Measurements from ENCODE around the gene CCDC136.
A peak's percentile ranks its signal among the peaks of the same experiment; 100 is the strongest.

CCDC136 gene

DNA sequence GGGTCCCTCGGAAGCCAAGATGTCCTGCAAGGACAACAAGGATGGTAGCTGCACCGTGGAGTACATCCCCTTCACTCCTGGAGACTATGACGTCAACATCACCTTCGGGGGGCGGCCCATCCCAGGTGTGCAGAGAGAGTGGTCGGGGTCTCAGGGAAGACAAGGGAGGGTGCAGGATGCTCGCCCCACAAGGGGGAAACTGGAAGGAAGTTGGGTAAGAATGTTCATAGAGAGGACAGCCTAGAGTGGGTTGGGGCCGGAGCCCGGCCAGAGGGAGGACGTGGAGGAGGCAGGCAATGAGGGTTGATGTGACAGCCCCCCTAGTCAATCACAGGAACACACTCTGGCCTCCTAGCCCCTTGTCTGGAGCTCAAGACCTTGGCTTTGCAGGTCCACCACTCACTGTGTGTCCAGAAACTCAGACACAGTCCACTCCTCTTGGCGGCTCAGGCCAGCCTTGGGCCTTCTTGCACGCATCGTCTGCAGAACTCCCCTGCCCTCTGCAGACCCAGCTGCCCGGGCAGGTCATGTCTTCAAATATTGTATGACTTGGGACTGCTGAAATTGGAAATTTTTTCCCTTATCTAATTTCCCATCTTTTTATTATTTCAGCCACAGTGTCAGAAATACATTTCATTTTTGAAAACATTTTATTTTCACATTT, 55.1 kb downstream of the CCDC136 start:
- no peak for DNase-seq

GRCh38 chr7:128847721-128848211, 56.0 kb downstream of the CCDC136 start:
- no peak for DNase-seq

GRCh38 chr7:128848289-128849155, 56.8 kb downstream of the CCDC136 start:
- no peak for DNase-seq

GRCh38 chr7:128849156-128849515, 57.4 kb downstream of the CCDC136 start:
- DNase-seq, result no peak

DNA sequence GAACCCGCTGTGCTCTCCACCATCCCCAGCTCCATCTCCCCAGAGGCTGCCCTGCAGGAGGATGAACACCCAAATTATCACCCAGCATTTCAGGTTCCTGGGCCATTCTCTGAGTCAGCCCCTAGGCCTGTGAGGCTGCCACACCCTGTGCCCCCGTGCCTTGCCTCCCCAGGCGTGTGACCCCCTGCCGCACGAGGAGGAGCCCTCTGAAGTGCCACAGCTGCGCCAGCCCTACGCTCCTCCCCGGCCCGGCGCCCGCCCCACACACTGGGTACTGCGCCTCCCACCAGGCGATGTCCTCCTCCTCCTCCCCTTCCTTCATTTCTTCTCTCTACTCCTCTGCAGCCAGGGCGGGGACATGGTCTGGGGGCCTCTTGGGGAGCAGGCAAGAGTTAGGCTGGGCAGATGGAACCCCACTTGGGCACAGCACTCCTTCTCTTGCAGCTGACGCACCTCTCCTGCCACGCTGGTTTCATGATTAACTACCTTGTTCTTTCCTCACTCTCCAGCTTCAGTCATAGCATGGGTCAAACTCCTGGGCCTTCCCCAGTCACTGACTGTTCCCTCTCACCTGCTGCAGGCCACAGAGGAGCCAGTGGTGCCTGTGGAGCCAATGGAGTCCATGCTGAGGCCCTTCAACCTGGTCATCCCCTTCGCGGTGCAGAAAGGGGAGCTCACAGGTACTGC, 58.2 kb downstream of the CCDC136 start:
- DNase-seq, result no peak

DNA sequence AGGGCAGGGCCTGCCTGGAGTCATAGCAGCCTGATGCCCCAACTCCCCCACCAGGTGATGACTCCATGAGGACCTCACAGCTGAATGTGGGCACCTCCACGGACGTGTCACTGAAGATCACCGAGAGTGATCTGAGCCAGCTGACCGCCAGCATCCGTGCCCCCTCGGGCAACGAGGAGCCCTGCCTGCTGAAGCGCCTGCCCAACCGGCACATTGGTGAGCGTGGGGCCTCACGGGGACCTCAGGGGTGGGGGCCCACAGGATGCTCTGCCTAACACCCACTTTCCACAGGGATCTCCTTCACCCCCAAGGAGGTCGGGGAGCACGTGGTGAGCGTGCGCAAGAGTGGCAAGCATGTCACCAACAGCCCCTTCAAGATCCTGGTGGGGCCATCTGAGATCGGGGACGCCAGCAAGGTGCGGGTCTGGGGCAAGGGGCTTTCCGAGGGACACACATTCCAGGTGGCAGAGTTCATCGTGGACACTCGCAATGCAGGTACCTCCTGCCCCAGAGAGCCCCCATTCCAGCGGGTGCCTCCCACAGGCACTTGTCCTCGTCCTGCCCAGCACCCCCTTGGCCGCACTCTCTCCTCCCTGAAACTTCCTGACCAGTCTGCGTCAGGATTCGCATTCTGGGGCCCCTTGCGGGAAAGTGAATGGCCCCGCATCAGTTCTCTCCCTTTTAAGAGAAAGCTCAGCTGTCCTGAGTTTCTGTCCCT, 60.9 kb downstream of the CCDC136 start:
- no peak for DNase-seq

DNA sequence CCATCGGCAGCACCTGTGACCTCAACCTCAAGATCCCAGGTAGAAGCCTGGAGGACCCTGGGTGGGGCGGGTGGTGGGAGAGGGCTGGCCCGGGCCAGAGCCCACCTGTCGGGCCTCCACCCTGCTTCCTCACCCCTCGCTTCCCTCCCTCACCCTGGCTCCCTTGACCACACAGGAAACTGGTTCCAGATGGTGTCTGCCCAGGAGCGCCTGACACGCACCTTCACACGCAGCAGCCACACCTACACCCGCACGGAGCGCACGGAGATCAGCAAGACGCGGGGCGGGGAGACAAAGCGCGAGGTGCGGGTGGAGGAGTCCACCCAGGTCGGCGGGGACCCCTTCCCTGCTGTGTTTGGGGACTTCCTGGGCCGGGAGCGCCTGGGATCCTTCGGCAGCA, 62.0 kb downstream of the CCDC136 start:
- no peak for DNase-seq

- no peak for DNase-seq
Measured at GRCh38 chr7:128854396-128854795, 62.6 kb downstream of the CCDC136 start.

DNA sequence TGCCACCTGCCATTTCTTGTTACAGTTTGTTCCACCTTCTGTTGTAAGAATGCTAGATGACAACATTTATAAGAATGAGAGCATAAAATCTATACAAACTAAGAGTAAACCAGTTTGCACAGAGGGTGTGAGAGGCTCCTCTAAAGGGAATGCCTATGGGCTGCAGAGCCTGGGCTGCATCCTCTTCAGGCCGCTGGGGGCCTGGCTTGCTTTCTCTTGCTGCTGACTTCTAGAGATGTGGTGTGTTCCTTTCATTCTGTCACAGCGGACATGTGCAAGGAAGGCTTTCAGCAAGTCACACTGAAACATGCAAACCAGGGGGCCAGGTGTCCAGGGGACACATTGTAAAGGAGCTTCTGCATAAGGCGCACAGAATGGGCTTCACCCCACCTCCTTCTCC, 63.8 kb downstream of the CCDC136 start:
- no peak for DNase-seq

GRCh38 chr7:128856001-128856718, 64.4 kb downstream of the CCDC136 start:
- no peak for DNase-seq

GRCh38 chr7:128858380-128859231, 66.8 kb downstream of the CCDC136 start:
- no peak for DNase-seq

DNA sequence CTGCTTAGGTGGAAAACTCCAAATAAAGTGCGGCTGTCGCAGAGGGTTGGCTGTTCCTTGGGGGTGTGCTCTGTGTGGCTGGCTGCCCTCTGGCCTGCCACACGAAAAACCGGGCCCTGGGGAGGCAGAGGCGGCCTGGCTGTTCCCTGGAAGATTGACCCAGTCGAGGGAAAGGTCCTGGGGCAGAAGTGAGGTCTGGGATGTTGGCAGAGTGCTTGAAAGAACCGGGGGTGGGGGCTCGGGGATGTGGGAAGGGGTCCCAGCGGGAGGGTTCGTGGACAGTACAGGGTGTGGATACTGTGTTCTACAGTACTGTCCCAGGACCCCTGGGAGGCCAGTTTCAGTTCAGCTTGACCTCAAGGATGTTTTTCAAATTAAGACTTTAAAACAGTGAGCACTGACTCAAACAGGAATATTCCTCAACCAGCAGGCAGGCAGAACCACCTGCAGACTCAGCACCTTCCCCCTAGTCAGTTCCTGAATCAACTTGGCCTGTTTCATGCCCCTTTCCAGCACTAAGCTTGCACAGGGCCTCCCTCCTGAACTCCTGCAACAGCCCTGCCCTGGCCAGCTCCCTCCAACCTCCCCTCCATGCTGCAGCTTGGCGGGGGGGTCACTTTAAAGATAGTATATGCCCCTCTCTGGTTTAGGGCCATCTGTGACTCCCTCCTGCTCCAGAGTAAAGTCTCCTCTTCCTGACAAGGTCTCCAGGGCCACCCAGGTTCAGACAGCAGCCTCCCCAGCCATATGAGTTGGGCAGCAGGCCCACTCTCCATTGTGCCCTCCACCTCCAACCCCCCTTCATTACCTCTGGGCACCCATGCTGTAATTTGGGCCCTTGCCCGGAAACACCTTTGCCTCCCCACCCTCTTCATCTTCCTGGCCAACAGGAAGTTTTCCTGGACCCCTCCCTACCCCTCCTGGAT, 67.7 kb downstream of the CCDC136 start:
- DNase-seq, result no peak

- no peak for DNase-seq
Measured at GRCh38 chr7:128860158-128861073, 68.6 kb downstream of the CCDC136 start.

DNA sequence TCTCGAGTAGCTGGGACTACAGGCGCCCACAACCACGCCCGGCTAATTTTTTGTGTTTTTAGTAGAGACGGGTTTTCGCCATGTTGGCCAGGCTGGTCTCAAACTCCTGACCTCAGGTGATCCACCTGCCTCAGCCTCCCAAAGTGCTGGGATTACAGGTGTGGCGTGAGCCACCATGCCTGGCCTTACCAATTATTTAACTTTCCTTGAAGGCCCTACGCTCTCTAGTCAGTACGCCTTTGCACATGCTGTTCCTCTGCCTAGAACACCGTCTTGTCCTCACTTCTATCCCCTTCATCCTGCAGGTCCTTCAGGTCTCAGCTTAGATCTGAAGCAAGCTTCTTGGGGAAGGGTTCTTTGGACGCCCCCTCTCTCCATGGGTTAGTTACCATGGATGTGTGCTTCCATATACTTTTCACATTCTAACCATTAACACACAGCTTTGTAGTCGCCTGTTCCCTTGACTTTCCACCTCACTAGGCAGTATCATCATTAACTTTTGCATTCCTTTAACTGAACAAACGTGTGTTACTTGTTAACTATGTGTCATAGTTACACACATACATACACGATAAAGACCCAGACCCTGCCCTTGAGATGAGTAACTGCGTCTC, 70.3 kb downstream of the CCDC136 start:
- DNase-seq, result no peak

DNA sequence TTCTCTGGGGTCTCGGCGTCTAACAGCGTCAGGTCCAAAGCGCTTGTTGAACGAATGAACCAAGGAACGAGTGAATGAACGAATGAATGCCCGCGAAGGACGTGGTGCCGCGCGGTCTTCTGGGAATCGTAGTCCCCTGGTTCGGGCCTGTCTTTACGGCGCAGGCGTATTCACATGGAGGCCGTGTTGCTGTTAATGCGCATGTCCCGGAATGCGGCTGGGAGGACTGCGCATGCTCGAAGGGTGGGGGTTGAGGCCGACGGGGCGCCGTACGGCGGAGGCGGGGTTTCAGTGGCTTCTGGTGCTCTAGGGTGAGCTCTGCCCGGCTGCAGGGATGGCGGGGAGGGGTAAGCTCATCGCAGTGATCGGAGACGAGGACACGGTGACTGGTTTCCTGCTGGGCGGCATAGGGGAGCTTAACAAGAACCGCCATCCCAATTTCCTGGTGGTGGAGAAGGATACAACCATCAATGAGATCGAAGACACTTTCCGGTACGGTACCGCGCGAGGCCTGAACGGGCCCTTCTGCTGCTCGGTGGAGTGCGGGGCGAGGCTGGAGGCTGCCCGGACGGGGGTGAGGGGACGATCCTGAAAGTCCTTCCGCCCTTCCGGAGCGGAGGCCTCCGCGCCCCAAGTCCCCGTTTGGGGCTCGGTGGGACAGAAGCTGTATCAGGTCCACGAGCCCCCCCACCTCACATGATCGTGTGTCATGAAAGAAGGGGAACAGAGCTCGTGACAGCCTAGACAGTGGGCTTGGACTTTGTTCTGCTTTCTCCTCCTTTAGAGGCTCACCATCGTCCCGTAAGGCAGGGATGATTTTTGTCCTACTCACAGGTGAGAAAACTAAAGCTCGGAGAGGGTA, 71.0 kb downstream of the CCDC136 start, which contains the start of gene ATP6V1F:
ATP6V1F (plus strand) TSS at position 286 of the 862 bp plus-strand sequence; CDS start at position 335, 49 bp downstream.
- peak; percentile 99 for DNase-seq

- peak; percentile 53 for DNase-seq
Measured at GRCh38 chr7:128863433-128863989, 71.7 kb downstream of the CCDC136 start.

DNA sequence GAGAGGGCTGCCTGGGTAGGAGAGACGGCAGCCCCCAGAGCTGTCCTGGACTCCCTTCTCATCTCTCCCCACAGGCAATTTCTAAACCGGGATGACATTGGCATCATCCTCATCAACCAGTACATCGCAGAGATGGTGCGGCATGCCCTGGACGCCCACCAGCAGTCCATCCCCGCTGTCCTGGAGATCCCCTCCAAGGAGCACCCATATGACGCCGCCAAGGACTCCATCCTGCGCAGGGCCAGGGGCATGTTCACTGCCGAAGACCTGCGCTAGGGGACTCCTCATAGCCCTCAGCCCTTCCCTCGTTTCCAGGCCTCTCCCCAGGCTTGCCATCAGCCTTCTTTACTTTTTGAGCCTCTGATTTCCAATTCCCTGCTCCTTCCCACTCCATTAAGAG, 73.5 kb downstream of the CCDC136 start:
- DNase-seq, result no peak
